Caki2 (cell line): ENCODE measurements around the gene CYBB. TPM values are rescaled to one million over a fixed set of nuclear protein-coding genes. Genes with fewer than 3 reads are reported as not detected.
A peak's percentile ranks its signal among the peaks of the same experiment; 100 is the strongest.

ENCODE experiments used
- DNase-seq: peaks from one replicate; pipeline ENCODE4 v3.0.0-alpha.2; 2015; ENCODE audit warnings: low read depth
- in situ Hi-C: cut with HindIII; loops from 2 replicates; pipeline ENCODE4 v1.10.0; 2016; ENCODE audit warnings: low sequenced_read_pairs, low pct_unique_long_range_greater_than_20kb, mixed read lengths
- total RNA-seq: library from RNA; depleted of rRNA; stranded (reverse); fragments of >200 nt; shearing (Covaris generic); gene quantifications from 2 replicates; pipeline ENCODE4 v1.2.3, GENCODE V29; 2014; ENCODE audit warnings: low replicate concordance

CYBB gene
- total RNA-seq, 1 experiment from 2014 or later, result 0.03 TPM

DNA sequence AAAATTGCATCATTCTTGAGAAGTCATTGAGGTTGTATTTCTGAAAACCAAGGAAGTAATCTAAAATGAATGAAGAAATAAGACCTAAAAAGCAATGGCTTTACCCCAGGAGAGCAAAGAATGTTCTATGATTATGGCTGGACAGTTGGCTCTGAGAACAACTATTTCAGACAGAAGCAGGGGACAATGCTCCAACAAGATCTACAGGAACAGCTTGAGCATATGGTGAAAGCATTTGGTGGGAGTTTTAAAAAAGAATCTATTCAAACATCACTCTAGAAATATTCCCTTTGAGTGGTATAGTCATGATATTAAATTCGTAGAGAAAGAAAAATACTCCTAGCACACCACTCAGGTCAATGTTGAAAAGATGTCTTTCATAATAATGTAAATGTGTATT is 40.8 kb downstream of the CYBB start:
- DNase-seq, result no peak
- in situ Hi-C loops, result no loop called here

DNA sequence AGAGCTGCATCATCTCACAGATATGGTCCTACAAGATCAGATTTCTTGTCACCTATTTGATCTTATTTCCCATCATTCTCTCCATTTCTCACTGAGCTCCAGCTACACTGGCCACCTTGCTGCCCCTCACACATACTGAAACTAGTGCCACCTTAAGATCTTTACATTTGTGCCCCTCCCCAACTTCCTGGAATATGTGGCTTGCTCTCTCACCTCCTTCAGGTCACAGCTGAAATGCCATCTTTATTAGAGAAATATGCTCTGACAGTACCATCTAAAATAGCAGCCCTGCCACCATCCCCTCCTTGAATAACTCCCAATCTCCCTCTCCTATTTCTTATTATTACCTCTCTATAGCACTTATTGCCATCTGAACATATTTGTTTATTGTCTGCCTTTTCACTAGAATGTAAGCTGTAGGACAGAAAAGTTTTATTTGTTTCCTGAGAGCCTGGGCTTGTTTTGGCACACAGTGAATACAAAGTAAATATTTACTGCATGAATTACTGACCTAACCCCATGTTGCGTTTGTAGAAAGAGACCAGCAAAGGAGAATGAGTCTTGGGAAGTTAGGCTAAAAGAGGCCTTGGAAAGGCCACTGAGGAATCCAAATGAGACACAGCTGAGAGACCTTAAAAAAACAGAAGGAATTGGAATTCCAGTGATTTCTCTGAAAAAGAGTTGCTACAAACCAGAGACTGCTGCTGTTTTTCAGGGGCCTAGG is 44.8 kb downstream of the CYBB start:
- DNase-seq, result no peak
- in situ Hi-C loops, result no loop called here

DNA sequence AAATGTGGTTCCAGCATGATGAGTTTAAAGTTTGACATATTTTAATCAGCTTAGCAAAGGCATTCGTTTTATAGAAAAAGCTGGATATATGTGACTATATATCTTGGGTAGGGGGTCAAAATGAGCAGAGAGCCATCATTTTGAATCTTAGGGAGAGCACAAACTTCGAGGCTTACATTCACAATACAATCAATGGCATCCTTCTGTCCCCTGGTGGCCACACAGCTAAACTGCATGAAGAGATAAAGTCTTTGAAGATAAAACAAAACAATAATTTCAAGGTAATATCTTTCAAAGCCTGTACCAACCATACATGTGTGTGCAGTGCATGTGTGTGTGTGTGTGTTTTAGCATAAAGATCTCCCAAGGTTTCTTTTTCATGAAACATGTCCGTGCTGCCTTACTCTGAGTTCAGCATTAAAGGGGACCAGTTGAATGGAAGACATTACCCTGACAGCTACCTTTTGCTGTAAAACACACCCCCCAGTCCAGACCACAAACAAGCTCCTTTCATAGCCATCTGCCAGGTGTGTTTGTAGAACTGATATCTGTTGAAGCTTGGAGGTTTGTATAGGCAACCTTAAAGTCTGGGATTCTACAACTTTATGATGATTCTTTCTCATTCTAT is 45.5 kb downstream of the CYBB start:
- DNase-seq, result peak; percentile 13
- in situ Hi-C loops, result no loop called here

DNA sequence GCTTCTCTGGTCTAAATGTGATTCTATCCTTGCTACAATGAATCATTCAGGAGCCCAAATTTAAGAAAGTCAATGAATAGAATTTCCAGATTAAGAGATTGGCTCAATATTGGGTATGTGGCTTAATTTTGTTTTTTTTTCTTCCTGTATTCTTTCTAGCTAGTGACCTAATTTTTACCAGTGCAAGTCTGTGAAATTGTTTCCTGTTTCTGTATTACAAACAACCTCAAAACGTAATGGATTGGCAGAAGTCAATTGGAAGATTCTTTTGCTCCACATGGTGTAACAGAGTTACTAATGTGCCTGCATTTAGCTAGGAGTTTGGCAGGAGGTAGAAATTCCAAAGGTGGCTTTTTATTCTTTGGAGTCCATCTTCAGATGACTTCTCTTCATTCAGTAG is 49.9 kb downstream of the CYBB start:
- DNase-seq, result no peak
- in situ Hi-C loops, result no loop called here

DNA sequence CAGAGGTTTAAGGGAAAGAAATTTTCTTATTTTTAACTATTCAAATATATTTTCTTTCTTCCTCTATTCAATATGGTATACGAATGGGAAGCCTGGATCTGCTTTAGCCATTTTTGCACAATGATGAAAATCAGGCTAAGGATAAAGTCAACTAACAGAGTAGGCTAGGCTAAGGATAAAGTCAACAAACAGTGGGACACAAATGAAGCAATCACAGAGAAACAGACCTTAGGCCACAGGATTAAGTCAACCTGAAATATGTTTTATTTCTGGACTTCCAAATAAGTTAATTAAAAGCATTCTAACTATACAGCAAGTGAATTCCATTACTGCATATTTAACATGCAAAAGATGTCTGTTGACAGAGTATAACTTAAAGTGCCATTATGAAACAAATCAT is 50.5 kb downstream of the CYBB start:
- in situ Hi-C loops, result no loop called here
- DNase-seq, result no peak

DNA sequence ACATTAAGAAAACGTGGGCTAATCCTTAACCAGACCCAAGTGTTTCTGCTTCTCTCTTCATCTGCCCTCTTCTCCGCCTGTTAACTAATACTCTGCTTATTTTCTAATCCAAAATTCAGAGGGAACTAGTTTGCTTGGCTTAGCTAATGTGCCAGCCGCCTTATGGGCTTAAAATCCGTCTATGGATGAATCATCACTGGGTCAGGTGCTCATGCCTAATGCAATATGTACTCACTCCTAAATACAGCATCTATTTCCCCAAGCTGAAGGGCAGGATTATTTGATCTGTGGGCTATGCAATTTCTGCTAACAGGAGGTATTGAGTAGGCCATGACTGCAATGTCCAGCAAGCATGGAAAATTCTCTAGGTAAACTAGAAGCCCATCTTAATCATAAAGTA is 55.1 kb downstream of the CYBB start:
- in situ Hi-C loops, result no loop called here
- no peak for DNase-seq

DNA sequence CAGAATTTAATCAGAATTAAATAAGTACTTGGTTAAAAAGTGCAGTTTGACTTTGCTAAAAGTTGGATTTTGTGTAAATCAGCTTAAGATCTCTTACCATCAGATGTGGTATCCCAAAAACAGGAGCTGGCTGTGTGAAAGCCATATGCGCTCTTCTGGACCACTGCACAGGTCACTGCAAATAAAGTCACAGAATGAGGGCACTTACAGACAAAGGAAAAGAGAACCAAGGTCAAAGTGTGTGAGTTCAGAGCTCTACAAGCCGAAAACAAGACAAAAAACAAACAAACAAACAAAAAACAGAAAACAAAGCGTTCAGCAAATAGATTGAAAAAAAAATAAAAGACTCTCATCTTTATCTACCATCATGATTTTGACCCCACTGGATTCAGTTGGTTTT is 61.1 kb downstream of the CYBB start:
- DNase-seq, result no peak
- in situ Hi-C loops, result no loop called here

DNA sequence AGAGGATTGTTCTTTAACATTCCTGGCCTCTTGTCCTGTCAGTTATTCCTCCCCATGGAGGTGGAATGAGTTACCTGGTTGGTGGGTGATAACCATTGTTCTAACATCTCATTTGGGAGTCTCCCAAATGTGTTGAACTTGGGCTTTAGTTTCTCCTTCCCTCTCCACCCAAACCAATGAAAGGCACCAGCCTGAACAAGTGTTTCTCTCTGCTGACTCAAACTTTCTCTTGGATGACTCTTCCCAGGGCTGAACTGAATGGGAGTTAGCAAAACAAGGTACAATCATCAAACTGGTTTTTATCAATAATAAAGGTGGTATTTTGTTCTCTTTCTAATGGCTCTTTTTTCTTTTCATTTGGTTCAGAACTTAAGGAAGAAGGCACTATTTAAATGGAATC is 64.8 kb downstream of the CYBB start:
- DNase-seq, result no peak

DNA sequence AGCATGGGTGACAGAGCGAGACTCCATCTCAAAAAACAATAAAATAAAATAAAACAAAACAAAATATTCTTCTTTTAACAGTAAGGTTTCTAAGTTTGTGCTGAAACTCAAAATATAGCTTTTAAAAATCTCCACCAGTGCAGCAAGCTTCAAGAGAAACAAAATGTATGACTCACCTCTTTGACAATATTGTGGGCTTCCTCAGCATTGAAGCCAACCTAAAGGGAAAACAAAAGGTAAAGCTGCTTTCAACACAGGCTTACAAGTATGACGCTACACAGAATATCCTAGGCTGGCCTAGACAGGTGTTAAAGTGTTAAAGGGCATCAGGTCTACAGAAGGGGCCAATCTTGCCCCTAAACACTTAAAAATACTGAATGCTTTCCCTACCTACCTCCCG is 66.3 kb downstream of the CYBB start:
- in situ Hi-C loops, result no loop called here
- no peak for DNase-seq

More for the DNA sequence above, 64.8 kb downstream of the CYBB start:
- in situ Hi-C loops, result no loop called here

DNA sequence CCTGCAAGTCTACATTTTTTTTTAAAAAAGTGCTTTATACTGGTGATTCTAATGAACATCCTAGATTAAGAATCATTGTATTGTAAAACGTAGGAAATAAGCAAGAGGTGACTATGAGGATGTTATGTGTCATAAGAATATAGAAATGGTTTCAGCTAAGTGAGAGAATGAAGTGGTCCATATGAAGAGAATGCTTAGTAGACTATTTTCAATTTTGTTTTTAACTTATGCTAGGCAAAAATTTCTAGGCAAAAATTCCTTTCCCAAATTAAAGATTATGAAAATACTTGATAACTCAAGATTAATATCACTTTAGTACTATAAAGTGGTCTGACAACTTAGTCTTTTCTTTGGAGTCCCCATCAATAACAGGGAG is 66.7 kb downstream of the CYBB start:
- in situ Hi-C loops, result no loop called here
- DNase-seq, result no peak

DNA sequence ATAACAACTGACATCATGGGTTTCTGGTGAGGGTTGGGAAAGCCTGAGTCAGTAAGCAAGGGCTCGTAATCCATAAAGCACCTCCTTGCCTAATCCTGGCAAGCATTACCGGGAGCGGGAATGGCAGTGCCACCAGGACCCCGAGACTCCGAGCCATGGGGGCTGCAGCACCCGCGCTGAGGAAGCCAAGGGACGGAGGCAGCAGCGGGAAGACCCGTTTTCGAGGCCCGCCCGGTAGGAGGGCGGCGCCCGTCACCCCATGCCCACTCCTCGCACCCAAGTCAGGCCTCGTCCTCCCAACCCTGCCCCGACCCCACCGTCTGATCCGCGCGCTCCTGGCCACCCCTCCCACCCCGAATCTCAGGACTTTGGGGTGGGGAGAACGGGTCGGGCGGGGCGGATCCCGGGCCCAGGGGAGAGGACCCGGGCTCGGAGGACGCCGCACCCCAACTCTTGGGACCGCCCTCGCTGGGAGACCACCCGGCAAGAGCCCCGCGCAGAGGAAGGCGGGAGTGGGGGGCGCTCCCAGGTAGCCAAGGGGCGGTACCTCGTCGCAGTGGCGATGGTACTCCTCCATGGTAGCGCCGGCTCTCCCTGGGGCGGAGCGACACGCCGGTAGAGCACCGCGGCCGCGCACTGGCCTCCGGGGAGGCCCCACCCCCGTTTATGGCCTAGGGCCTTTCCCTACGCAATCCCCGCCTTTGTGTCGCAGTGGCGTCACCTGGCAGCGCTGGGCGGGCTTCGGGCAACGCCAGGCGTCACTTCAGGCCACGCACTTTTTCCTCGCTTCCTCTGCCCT is 67.3 kb downstream of the CYBB start, which contains the start of gene DYNLT3:
Gene DYNLT3, minus strand, starts transcription at position 638 of the 799 bp plus-strand sequence. Its CDS starts 61 bp downstream, at position 577.
- peak; percentile 83 for DNase-seq
- in situ Hi-C loops, result no loop called here

DNA sequence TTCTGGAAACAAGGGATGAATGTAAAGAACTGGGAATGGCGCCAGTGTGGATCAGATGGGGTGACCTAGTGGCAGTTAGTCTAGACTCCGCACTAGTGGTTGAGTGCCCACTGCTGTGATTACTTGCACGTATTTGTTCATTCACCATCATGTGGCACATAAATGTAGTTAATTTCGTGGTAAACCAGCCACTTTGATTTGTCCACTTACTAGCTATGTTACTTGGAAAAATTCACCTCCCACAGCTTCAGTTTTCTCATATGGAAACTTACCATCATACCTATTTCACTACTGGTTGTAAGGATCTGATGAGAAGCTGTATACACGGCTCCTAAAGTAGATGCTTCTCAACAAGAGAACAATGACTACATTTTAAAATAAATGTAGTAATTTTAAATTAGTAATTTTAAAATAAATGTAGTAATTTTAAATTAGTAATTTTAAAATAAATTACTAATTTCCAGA is 67.9 kb downstream of the CYBB start:
- no peak for DNase-seq
- in situ Hi-C loops, result no loop called here

DNA sequence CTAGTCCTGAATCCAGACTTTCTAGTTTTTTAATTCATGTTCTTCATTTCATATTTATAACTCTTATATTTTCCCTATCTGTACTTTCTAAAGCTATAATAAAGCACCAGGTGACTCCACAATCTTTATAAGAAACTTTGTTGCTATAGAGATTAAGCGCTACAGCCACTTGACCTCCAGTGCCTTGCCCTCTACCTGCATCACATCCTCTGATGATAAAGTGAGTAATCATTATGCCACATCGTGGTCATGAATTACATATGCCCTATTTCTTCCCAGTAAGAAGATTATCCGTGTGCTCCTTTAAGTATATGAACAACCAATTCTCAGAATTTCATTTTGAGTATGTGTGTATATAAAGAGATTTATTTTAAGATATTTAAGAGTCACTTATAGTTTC is 74.3 kb downstream of the CYBB start:
- in situ Hi-C loops, result no loop called here
- DNase-seq, result no peak

DNA sequence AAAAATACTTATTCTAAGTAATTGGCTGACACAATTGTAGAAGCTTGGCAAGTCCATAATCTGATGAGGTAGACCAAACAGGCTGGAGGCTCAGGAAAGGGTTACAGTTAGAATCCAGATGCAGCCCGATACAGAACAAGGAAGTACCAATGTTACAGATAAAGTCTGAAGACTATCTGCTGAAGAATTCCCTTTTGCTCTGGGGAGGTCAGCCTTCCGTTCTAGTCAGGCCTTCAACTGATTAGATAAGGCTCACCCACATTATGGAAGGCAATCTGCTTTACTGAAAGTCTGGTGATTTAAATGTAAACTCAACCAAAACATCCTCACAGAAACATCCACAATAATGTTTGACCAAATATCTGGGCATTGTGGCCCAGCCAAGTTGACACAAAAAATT is 74.9 kb downstream of the CYBB start:
- in situ Hi-C loops, result no loop called here
- no peak for DNase-seq

DNA sequence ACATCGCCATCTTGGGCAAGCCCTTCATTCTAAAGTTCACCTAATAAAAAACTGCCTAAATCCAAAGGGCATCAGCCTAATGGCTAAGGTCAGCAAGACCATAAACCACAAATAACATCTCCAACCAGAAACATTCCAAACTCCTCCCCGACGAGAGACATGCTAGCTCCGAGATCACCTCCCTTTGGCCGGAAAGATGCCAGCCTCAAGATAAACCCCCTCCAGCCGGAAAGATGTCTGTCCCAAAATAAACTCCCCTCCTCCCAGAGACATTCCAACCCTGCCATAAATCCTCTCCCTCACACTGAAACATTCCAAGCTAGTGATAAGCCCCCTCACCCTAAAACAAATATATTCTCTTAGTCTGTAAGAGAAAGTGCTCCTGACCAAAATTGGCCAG is 80.9 kb downstream of the CYBB start:
- in situ Hi-C loops, result no loop called here
- no peak for DNase-seq

DNA sequence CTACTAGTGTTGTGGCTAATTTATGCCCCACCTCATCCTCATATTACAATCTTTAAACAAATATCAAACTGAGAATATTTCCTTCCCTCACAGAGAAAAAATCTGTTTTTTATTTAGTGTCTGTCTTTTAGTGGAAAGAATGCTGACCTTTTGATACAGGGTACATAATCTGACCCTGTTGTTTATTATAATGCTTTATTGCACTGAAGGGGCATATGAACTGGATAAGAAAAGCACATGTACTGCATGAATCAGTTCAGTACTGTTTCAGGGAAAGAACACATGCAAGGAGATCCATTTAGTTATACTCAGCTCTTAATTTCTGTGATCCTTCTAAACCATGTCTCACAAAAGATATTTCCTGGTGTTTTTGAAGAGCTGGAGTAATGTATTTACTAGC is 83.0 kb downstream of the CYBB start:
- in situ Hi-C loops, result no loop called here

More for the DNA sequence above, 83.0 kb downstream of the CYBB start:
- DNase-seq, result no peak
